ENCODE results near the gene METRNL.
"Not testable (repeated sequence)": the region's sequence is repeated elsewhere in the genome, so short reads cannot be mapped to it uniquely, and the experiment has no call there.

The METRNL gene

DNA sequence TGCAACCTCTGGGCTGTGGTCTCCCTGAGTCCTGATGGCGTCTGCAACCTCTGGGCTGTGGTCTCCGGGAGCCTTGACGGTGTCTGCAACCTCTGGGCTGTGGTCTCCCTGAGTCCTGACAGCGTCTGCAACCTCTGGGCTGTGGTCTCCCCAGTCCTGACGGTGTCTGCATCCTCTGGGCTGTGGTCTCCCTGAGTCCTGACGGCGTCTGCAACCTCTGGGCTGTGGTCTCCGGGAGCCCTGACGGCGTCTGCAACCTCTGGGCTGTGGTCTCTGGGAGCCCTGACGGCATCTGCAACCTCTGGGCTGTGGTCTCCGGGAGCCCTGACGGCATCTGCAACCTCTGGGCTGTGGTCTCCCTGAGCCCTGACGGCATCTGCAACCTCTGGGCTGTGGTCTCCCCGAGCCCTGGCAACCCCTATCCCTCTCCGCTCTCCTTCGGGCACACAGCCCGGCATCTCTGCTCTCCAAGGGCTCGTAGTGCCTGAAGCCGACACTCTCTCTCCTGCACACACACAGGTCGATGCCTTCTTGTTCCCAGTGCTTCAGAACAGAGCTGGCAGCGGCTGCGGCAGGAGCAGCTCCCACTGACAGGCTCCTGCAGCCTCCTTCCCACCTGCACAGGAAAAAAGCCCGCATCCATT, 45.6 kb downstream of the METRNL start:
- no peak for DNase-seq

DNA sequence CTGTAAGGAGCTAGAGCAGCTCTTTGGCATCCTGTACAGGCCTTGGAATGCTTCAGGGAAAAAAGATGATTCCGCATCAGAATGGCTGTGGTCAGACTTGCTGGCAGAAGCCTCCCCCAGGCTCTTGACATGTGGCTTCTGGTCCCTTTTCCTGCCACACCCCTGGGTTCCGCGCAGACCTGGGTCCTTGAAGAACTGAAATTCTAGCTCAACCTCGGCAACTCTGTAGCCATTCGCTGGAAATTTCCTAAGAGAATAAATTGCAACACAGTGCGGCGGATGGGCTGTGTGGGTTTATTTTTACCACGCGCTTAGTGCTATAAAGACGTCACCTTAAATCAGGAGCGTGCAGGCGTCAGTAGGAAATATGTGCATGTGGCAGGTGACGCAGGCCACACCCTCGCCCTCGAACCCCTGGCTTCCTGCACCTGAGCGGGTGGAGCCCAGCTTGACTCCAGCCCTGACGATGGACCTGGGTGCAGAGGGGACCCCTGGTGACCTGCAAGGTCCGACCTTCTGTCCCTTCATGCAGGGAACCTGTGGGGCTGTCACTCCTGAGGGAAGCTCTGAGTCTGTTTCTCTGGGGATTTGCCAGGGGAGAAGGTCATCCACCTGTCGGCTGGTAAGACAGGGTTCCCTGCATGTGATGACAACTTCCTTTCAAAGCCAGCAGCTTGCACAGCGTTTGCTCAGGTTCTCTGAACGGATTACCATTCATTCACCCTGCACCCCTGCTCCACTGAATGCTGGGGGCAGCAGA, 46.3 kb downstream of the METRNL start:
- DNase-seq: no peak

DNA sequence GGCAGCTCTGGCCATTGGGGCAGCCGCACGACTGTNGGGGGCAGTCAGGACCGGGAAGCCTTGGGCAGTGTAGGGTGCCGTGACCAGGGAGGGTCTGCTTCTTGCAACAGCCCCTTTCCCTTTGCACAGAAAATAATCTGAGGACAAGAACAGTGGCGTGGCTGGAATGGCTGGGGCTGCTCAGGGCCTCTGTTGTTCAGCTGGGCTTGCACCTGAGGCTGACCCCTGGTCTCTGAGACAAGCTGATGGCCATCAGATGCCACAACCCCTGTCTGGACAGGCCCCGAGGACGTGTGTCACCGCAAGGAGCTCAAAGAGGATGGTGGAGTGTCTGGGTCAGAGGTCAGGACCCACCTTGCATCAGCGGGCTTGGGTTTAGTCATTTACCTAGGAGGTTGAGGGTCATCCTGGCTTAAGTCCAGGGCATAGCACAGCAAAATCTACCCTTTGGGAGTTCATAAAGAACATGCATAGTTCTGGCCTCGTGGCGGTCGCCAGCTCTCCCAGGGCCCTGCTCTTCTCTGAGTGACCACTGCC, 46.9 kb downstream of the METRNL start:
- DNase-seq: no peak

DNA sequence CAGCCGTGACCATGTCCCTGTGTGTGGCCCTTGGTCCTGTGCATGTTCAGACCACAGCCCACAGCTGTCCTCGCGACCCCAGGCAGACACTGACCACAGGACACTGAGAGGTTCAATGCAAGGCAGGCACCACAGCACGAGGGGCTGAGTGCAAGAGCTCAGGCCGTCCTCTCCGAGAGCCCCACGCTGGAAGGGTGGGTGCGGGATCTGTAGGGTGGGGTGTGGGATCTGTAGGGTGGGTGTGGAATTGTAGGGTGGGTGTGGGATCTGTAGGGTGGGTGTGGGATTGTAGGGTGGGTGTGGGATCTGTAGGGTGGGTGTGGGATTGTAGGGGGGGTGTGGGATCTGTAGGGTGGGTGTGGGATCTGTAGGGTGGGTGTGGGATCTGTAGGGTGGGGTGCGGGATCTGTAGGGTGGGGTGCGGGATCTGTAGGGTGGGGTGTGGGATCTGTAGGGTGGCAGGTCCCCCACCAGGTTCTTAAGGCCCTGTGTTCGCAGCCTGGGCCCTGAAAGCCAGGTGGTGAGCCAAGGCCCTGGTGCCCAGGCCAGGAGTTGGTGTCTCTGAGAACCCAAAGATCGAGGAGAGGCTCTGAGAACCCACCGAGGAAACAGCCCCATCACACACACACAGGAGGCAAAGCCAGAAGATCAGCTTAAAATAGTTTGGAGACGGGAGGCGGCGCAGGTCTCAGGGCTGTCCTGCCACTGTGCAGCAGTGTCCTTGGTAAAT, 48.2 kb downstream of the METRNL start:
- DNase-seq: no peak

DNA sequence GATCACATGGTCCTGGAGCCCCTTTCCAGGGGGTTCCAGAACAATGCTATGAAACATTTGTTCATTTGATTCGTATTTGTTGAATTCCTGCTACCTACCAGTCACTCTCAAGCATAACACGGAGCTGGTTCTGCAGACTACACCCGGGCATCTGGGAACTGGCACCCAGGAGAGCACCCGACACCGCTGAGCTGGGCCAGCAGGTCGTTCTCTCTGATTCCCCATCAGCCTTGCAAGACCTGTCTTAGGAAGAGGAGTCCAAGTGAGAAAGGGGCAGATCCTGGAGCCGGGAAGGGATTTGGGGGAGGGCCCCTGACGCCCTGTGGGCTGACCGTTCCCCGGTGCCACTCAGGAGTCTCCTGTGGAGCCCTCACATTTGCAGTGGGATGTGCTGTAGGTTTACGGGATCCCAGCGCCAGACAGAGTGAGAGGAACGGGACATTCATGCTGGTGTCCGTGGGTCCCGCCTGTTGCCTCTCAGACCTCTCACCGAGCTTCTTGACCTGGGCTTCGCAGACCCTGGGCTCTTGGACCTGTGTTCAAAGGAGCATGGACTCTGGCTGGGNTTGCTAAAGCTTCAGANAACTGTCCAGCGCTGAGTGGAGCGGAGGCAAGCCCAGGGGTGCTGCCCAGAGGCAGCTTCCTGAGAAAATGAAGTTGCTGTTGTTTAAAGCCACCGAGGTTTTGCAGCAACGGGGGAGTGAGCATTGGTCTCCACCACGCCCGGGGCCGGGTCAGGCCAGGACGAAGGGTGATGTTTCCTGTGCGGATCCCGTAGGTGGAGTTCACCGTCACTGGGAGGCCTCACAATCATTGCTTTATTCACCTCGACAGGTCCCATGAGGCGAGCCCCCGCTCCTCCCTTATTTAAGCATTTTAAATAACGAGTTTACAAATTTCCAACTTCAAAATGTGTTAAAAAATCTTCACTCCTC, 49.2 kb downstream of the METRNL start:
- no peak for DNase-seq

DNA sequence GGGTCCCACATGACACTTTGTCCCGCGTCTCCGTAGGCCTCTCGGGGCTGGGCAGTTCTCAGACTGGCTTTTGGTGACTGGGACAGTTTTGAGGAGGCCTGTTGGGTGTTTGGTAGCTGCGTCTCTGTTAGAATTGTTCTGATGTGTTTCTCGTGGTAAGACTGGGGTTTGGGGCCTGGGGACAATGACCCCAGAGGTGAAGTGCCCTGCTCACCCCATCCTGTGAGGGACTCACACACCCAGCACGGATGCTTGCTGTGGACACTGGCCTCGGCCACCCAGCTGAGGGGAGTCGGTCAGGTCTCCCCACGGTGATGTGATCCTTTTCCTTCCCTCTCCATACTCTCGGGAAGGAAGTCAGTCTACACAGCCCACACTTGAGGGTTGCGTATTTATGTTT, 50.3 kb downstream of the METRNL start:
- no peak for DNase-seq

DNA sequence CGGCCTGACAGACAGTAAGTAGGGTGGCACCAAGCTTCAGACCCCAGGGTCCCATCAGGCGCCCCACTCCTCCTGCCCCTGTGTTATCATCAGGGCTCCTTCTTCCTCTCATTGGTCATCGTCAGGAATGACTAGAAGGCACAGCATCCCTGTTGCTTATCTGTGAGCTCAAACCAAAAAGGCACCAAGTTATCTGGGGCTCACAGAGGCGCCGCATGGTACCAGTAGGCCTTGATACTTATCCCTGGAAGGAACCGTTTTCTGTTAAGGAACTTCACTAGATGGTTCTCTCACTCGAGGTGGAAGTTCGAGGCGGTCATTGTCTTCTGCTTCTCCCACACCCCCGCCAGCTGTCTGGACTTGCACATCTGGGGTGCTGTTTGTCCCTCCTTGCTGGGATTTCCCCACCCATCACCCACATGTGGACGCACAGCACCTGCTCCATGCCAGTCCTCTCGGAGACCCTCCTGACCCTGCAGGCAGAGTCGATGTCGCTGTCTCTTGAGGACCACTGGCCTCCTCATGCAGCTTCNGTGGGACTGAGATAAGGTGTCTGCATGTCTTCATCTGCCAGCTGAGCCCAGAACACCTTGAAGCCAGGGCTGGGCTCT, 52.1 kb downstream of the METRNL start:
- DNase-seq: no peak

DNA sequence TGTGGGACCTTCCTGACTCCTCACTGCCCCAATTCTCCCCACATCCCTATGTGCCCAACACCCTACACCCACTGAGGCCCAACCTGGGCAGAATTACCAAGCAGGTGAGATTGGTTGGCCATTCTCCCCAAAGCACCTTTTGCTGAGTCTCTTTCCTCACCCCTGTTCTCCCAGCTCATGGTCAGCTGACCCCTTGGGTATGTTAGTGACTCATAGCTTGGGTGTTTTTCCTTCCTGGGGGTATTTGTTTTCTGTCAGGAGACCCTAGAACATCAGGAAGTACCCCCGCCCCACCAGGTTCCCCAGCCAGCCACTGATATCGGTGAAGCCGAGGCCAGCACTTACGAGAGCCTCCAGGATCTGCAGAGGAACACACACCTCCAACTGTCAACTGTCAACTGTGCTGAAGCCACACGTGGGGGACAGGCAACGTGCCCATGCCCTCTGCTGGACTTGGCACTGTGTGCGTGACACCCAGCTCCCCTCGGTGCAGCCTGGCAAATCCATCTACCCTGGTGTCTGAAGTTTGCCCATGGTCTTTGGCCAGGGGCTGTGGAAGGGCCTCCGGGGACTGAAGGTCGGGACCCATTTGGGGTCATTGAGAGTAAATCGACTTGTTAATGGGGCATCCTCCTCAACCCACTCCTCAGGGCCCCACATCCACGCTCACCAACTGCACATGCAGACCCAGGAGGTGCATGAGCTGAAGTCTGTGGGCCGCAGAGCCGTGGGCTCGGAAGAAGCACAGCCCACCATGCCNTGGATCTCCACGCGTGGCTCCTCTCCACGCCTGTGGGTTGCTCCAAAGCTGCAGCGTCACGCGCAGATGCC, 53.1 kb downstream of the METRNL start:
- no peak for DNase-seq

DNA sequence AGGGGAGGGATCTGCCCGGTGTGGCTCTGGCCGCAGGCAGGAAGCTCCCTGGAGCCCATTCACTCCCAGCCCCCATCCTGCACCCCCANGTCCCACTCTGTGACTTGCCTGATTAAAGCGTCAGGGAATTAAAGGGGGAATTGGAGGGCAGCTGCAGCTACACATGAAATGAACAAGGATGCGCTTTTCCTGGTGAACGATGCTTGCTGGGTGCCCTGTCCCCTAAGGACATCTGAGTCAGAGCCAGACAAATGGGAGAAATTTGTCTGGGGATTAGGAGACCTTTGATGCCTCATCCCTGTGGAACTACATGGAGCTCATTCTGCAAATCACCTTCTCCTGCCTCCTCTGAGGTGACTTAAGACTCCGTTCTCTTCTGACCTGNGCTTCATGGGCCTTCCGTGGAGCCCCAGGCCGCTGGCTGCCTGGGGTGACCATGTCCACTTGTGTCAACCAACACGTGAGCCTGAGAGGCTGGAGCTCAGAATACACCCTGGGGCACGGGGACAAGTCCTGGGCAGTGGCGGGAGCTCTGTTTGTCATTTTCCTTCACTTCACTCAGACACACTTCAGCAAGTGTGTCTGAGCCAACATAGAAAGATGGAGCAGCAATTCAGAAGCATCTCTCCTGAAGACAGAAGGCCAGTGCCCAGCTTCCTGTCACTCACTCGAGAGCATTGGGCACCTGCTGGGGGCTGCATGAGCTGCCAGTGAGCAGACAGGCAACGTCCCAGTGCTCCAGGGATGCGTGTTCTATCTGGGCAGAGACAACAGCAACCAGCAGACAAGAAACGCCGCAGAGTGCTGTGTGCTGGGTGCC, 54.1 kb downstream of the METRNL start:
- DNase-seq: no peak

DNA sequence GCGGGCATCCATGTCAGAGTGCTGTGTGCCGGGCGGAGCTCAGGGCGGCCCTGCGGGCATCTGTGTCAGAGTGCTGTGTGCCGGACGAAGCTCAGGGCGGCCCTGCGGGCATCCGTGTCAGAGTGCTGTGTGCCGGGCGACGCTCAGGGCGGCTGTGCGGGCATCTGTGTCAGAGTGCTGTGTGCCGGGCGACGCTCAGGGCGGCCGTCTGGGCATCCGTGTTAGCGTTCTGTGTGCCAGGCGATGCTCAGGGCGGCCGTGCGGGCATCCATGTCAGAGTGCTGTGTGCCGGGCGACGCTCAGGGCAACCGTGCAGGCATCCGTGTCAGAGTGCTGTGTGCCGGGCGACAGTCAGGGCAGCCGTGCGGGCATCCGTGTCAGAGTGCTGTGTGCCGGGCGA, 55.0 kb downstream of the METRNL start:
- not testable (repeated sequence) for DNase-seq

DNA sequence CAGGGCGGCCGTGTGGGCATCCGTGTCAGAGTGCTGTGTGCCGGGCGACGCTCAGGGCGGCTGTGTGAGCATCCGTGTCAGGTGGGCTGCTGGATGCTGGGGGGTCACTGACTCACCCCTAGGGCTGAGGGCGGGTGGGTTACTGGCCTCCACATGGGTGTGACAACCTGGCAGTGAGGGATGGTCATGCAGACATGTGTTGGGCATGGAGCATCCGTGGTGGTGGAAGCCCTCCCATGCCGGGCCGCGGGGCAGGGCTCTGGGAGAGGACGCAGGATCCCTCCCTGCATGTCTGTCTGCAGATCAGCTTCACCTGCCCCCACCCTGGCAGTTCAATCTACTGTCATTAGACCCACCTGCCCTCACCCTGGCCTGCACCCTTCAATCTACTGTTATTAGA, 56.3 kb downstream of the METRNL start:
- no peak for DNase-seq

DNA sequence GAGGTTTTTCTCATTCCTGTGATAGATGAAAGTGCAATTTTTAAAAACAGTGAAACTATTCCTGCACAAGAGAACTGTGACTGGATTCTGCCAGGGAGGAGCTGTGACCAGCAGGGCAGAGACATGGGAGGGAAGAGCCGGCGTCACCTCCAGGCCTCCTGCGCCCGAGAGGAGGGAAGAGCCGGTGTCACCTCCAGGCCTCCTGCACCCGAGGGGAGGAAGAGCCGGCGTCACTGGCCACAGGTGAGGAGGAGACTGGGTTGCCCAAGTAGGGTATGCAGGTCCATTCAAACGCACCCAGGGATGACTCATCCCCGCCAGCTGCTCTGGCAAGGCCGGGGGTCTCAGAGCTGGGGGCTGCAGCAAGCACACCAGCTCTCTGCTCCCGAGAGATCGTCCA, 56.7 kb downstream of the METRNL start:
- no peak for DNase-seq

DNA sequence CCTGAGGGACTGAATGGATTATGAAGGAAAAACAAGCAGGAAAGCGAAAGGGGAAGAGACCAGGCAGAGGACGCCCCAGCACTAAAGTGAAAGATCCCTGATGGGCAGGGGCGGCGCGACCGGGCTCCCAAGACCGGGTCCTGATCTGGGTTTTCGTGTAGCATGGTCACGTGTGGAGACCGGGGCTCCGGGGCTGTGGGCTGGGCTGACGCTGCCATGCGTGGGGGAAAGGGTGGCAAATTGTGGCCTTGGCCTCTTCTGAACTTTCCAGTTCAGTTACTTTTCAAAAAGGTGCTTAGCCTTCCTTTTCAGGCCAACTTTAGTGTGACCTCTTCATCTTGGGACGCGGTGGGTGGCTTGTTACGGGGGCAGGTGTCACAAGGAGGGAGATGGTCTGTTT, 57.5 kb downstream of the METRNL start:
- no peak for DNase-seq

DNA sequence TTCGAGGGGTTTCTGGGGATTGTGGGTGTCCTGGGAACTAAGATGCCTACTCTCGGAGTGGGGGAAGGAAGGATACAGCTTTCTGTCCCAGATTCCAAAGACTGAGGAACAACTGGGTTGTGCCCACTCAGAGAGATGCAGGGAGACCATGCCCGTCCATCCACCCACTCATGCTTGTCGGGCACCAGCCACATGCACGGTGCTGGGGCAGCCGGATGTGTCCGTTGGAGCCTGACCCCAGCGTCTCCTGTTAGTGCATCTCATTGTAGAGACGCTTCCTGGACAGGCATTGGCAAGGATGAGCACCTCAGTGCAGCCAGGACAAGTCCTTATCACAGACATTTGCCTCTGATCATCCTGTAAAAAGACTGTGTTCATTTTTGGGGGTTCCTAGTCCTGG, 58.1 kb downstream of the METRNL start:
- DNase-seq: no peak

DNA sequence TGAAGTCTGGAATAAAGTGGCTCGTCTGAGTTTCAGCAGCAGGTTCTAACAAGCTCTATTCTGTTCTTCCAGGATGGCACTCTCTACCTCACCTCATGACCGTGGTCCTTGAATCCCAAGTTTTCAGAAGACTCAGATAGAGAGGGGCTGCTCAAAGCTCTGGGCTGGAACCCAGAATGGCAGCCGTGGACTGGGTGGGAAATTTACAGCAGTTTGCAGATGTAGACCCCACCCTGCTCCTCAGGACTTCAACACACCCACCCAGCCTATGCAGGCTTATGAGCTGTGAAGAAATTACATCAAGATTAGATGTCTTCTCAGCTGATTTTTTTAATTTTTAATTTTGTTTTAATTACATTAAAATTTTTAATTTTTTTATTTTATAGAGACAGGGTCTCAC, 59.4 kb downstream of the METRNL start:
- no peak for DNase-seq

DNA sequence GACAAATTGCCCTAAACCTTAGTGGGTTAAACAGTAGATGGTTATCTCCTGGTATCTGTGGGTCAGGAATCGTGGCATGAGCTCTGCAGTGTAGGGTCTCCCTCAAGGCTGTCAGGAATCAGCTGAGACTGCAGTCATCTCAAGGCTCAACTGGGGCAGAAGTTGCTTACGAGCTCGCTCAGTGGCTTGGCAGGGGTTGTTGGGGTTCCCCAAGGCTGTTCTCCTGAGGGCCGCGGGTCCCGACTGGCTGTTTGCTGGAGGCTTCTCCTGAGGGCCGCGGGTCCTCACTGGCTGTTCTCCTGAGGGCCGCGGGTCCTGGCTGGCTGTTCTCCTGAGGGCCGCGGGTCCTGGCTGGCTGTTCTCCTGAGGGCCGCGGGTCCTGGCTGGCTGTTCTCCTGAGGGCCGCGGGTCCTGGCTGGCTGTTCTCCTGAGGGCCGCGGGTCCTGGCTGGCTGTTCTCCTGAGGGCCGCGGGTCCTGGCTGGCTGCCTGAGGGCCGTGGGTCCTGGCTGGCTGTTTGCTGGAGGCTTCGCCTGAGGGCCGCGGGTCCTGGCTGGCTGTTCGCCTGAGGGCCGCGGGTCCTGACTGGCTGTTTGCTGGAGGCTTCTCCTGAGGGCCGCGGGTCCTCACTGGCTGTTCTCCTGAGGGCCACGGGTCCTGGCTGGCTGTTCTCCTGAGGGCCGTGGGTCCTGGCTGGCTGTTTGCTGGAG, 60.3 kb downstream of the METRNL start:
- not testable (repeated sequence) for DNase-seq

DNA sequence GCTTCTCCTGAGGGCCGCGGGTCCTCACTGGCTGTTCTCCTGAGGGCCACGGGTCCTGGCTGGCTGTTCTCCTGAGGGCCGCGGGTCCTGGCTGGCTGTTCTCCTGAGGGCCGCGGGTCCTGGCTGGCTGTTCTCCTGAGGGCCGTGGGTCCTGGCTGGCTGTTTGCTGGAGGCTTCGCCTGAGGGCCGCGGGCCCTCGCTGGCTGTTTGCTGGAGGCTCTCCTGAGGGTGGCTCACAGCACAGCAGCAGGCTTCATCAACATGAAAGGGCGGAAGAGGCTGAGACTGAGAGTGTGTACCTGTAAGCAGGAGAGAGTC, 60.8 kb downstream of the METRNL start:
- DNase-seq: not testable (repeated sequence)

DNA sequence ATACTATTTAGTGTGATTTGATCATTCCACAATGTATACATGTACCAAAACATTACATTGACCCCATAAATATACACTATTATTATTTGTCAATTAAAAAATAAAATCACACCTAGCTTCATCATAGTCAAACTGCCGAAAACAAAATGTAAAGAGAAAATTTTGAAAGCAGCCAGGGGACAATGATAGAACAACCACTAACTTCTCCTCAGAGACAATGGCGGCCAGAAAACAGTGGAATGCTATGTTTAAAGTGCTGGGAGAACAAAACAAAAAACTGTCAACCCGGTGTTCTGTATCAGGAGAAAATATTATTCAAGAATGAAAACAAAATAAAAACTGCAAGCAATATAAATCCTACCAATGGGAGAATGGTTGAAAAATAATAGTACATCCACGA, 63.2 kb downstream of the METRNL start:
- no peak for DNase-seq

DNA sequence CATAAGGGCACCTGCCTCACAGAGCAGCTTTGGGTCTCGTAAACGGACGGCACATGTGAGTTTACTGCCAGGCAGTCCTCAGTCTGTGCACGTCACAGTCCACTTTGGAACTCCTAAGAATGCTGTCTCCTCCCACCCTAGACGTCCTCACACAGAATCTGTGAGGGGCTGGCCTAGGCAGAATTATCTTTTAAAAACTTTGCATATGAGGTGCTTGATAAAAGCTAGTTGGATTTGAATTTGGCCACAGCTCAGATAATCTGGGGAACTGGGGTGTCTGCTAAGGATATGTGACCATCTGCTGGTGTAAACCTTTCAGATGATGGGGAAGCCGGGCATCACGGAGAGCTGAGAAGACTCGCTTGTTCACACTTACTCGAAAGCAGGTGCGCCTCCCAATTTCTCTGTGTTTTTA, 64.4 kb downstream of the METRNL start:
- no peak for DNase-seq

All from CD4-positive, alpha-beta T cell treated with Interleukin-17A for 4 hours (primary cell).